Stimulated activated CD4-positive, alpha-beta T cell treated with anti-CD3 and anti-CD28 coated beads, Interleukin-15, amount 100 ng/mL, for 48 hours (primary cell): ENCODE data around the gene WFDC9.
"Not testable (repeated sequence)": the region's sequence is repeated elsewhere in the genome, so short reads cannot be mapped to it uniquely, and the experiment has no call there.

ENCODE experiments used
- DNase-seq, 2 donors: peaks; one replicate each; pipeline ENCODE4 v3.0.0-alpha.2; 2020; ENCODE audit warnings: low read depth in 2 of 2

WFDC9 gene

DNA sequence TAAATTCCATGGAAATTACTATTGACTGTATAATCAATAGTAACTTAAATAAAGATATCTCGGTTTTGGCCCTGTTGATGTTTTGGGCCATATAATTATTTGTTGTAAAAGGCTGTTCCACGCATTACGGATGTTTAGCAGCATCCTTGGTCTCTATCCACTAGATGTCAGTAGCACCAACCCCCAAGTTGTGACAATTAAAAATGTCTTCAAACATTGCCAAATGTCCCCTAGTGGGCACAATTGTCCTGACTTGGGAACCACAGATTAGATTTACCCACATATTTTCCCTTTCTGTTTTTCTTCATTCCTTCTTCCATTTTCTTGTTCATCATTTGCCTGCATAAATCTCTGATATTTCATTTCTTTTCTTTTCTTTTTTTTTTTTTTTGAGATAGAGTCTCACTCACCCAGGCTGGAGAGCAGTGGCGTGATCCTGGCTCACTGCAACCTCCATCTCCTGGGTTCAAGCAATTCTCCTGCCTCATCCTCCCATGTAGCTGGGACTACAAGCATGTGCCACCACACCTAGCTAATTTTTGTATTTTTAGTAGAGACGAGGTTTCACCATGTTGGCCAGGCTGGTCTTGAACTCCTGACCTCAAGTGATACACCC lies 38.4 kb downstream of the WFDC9 start:
- DNase-seq = peak in 1 of 2 donors; percentile 1

DNA sequence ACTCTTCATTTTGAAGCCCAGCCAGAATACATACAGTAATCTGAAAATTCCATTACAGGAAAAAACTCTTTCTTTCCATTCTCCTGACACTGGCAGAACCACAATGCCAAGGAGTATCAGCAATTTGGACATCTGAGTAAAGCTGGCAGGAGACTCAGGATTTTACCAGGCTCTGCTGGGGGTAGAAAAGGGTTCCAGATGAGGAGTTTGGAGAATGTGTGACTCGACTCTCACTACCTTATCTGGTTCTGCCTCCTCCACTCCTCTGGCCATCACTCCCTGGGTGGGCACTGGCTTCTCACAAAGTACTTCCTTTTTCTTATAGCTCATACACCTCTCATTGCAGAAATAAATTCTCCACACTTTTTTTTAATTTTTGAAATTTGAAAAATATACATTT lies 41.4 kb downstream of the WFDC9 start:
- DNase-seq = no peak

DNA sequence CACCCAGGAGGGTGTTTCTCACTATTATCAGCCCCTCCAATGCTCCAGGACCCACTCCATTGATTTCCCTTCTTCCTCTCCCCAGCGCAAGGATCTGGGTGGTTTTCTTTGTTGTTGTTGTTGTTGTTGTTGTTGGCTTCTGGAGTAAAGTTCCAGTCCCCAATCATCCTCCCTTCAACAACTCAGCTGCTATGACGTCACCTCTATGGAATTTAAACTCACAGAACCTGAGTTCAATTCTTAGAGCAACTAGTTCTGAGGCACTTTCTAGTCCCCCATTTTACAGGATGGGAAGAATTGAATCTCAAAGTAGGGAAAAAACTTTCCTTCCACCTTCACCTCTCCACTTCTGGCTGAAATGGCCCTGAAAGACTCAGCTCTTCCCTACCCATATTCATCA lies 42.3 kb downstream of the WFDC9 start:
- no peak for DNase-seq

DNA sequence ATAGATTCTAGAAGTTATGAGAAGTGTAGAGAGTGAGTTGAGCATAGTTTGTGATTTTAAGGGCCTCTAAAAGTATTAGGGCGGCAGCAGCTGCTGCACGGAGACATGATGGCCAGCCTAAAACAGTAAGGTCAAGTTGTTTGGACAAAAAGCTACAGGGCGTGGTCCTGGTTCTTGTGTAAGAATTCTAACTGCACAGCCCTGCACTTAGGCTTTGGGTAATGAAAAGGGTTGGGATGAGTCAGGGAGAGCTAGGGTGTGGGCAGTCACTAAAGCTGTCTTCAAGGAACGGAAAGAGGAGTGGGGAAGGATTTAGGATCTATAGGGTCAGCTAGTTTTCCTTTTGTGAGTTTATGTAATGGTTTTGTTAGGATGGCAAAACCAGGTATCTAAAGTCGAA lies 45.1 kb downstream of the WFDC9 start:
- not testable (repeated sequence) for DNase-seq

DNA sequence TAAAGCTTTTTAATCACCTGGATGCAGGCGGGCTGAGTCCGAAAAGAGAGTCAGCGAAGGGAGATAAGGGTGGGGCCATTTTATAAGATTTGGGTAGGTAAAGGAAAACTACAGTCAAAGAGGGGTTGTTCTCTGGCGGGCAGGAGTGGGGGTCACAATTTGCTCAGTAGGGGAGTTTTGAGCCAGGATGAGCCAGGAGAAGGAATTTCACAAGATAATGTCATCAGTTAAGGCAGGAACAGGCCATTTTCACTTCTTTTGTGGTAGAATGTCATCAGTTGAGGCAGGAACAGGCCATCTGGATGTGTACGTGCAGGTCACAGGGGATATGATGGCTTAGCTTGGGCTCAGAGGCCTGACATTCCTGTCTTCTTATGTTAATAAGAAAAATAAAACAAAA lies 46.8 kb downstream of the WFDC9 start:
- DNase-seq = not testable (repeated sequence)

DNA sequence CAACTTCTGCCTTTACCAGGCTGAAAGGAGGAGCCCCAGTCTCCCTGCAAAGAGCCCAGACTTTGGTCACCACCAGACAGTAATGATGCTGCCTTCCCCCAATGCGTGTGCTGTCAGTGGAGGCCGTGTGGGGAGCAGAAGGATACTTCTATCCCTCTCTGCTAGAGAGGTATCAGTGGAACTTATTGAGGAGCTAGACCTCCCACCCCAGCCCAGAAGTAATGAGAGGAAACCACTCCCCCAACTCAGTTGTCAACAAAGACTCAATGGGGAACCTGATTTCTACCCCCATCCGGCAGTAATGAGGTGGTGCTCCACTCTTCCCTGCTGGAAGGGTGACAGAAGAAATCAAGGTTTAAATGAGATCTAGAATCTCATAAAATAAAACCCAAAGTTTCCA lies 47.6 kb downstream of the WFDC9 start:
- no peak for DNase-seq

DNA sequence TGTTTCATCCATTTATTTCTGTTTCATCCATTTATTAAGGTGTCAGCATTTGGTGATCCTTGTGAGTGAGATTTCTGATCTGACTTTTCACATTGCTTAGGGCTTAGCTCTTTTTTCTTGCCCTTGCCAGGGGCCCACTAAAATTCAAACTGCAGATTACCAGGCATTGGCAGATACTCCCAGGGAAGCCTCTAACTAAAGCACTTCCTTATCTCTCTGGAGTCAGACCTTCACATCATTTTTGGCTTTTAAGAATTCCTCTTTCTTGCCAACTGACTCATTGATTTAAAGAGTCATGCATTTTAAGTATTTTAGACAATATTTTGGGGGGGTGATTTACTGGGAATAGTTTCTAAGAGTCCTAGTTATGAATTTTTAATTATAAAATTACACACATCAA lies 49.4 kb downstream of the WFDC9 start:
- DNase-seq = no peak

DNA sequence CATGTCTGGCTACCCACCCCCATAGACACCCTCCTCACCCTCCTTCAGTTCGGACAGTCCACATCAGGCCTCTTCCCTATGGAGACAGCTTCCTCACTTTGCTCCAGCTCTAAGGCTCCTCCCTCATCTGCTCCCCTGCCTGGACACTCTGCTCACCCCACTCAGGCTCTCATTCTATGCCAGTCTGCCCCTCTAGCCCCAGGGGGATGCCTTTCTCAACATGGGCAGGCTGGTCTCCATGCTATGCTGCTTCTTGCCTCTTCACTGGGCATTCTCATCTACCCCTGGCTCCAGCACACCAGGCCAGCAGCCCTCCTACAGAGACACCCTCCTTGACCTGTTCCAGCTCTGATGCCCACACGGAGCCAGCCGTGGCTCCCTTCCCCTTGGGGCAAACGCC lies 51.9 kb downstream of the WFDC9 start, which contains the start of gene WFDC8:
WFDC8 (minus strand) TSS at position 101 of the 400 bp plus-strand sequence; CDS start at position 64, 37 bp downstream.
- no peak for DNase-seq

DNA sequence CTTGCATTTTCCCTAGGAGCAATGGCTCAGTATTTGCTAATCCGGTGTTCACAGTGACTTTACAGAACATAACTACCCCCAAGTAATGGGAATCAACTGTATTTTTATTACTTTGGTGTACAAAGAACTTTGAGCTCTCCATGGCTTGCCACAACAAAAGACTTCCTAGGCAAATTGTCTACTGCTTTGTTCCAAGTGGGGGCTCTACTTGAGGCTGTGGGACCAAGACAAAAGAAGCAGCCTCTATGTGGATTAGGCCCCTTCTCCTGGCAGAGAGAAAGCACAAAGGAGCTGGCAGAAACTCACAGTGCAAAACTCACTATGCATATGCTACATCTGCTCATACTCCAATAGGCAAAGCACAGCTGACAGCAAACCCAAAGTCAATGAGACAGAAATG lies 52.9 kb downstream of the WFDC9 start:
- no peak for DNase-seq

DNA sequence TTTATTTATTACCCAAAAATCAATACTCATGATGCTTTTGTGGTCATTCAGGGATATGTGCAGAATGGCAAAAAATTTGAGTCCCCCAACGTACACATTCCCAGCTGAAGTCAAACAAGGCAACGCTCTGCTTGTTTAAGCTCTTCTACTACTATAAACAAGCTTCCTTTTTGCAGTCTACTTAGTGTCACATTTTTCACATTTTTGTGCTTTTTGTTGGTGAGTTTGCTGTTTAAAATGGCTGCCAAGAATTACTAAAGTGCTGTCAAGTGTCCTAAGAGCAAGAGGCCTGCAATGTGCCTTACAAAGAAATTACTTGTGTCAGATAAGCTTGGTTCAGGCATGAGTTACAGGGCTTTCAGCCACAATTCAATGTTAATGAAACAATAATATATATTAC lies 54.1 kb downstream of the WFDC9 start:
- DNase-seq = no peak

DNA sequence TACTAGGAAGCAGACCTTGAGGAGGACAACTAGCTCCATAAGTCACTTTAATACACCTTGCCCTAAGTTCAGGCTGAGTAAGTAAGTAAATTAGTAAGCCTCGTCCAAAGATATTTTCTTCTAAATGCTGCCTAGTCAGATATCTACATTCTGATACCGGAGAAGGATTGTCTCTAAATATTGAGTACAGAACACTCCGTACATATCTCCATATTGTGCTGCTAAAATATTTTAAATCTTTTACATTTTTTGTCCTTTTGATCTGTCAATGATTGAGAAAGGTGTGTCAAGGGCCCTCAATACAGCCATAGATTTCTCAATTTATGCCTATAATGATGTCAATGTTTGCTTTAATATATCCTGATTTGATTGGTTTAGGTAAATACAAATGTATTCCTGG lies 55.2 kb downstream of the WFDC9 start:
- DNase-seq = no peak

DNA sequence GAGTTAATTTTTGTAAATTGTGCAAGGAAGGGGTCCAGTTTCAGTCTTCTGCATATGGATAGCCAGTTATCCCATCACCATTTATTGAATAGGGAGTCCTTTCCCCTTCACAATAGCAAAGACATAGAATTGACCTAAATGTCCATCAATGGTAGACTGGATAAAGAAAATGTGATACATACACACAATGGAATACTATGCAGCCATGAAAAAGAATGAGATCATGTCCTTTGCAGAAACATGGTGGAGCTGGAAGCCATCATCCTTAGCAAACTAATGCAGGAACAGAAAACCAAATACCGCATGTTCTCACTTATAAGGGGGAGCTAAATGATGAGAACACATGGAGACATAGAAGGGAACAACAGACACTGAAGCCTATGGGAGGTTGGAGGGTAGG lies 61.4 kb downstream of the WFDC9 start:
- DNase-seq = not testable (repeated sequence)

DNA sequence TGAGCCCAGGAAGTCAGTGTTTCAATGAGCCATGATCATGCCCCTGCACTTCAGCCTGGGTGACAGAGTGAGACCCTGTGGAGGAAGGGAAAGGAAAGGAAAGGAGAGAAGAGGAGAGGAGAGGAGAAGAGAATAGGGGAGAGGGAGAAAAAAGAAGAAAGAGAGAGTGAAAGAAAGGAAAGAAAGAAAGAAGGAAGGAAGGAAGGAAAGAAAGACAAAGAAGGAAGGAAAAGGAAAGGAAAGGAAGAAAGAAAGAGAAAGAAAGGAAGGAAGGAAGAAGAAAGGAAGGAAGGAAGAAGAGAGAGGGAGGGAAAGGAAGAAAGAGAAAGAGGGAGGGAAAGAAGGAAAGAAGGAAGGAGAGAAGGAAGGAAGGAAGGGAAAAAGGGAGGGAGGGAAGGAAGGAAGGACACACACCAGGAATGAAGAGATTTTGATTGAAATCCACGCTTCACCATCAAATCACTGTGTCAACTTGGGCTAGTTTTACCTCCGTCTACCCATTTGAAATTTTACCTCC lies 66.3 kb downstream of the WFDC9 start:
- DNase-seq = no peak
